ENCODE measurements around the gene SCAMP1.

DNA sequence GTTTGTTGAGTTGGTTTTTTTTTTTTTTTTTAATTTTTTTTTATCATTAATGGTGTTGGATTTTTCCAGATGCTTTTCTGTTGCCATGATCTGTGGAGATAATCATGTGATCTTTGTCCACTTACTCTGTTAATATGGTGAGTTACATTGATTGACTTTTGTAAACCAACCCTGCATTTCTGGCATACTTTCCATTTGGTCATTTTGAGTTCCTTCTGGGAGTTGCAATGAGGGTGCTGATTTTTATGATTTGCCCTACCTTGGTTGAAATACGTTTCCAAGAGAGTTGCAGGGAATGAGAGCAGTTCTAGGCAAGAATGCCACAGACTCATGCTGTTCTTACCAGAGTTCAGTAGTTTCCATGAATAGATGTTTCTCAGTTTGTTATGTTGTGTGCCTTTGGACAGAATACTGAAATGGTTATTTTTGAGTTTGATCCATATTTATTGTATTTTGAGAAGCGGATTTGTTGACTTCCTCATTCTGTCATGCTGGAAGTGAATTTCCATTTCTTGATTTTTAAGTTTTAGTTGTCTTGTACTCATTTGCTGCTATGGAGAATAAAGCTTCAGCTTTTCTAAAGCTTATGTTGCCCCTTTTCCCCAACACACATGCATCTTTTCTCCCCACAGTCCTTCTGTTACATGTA lies 69.0 kb downstream of the SCAMP1 start:
- TF ChIP-seq, protein P1, sequence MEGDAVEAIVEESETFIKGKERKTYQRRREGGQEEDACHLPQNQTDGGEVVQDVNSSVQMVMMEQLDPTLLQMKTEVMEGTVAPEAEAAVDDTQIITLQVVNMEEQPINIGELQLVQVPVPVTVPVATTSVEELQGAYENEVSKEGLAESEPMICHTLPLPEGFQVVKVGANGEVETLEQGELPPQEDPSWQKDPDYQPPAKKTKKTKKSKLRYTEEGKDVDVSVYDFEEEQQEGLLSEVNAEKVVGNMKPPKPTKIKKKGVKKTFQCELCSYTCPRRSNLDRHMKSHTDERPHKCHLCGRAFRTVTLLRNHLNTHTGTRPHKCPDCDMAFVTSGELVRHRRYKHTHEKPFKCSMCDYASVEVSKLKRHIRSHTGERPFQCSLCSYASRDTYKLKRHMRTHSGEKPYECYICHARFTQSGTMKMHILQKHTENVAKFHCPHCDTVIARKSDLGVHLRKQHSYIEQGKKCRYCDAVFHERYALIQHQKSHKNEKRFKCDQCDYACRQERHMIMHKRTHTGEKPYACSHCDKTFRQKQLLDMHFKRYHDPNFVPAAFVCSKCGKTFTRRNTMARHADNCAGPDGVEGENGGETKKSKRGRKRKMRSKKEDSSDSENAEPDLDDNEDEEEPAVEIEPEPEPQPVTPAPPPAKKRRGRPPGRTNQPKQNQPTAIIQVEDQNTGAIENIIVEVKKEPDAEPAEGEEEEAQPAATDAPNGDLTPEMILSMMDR (IDR thresholded peaks at IDR 0.05 in 8 of 11, conservative IDR thresholded peaks at IDR 0.05 in 3 of 11): no peak
- TF ChIP-seq POLR2A (IDR thresholded peaks at IDR 0.05): no peak

Data from spleen (tissue), 7 donors.